GM18951 (cell line): ENCODE results near the gene GPR176.

ENCODE experiments used
- POLR2A ChIP-seq: IDR thresholded peaks from 4 replicates; pipeline ENCODE4 v1.6.1; 2011; ENCODE audit warnings: mild to moderate bottlenecking; ENCODE audit not compliant: insufficient read length, insufficient read depth; ENCODE audit errors: extremely low read depth
- in situ Hi-C: fragments of 300-500 bp; cut with MboI; formaldehyde crosslinking; loops from one replicate; pipeline ENCODE4 v1.12.0; 2022; ENCODE audit warnings: low sequenced_read_pairs, mixed read lengths, inconsistent platforms; ENCODE audit not compliant: unreplicated experiment

The GPR176 gene

GRCh38 chr15:39795486-39795885 lies 124.6 kb downstream of the GPR176 start:
- in situ Hi-C loops, result loop anchor here (25.0 kb wide), 2 partner anchors 217 to 367 kb away; partner anchors contain the start of gene BUB1B
- no peak for TF ChIP-seq POLR2A

GRCh38 chr15:39794954-39795353 lies 125.1 kb downstream of the GPR176 start:
- in situ Hi-C loops, result loop anchor here (25.0 kb wide), 2 partner anchors 217 to 367 kb away; partner anchors contain the start of gene BUB1B
- no peak for TF ChIP-seq POLR2A

GRCh38 chr15:39793923-39794322 lies 126.1 kb downstream of the GPR176 start:
- in situ Hi-C loops, result loop anchor here (25.0 kb wide), 2 partner anchors 218 to 368 kb away; partner anchors contain the start of gene BUB1B
- no peak for TF ChIP-seq POLR2A

- no peak for TF ChIP-seq POLR2A
These were observed 127.2 kb downstream of the GPR176 start for GRCh38 chr15:39792844-39793335.

GRCh38 chr15:39792025-39792843 lies 127.8 kb downstream of the GPR176 start:
- TF ChIP-seq POLR2A, result no peak
- in situ Hi-C loops, result loop anchor here (25.0 kb wide), 2 partner anchors 220 to 370 kb away; partner anchors contain the start of gene BUB1B

More at GRCh38 chr15:39792844-39793335, 127.2 kb downstream of the GPR176 start:
- in situ Hi-C loops, result loop anchor here (25.0 kb wide), 2 partner anchors 219 to 369 kb away; partner anchors contain the start of gene BUB1B

- in situ Hi-C loops, result loop anchor here (10.0 to 25.0 kb wide), 3 partner anchors 85 to 373 kb away; partner anchors contain the start of gene BUB1B
These were observed 130.3 kb downstream of the GPR176 start for GRCh38 chr15:39789736-39790135.

GRCh38 chr15:39788800-39789565 lies 131.1 kb downstream of the GPR176 start:
- no peak for TF ChIP-seq POLR2A
- in situ Hi-C loops, result loop anchor here (10.0 to 25.0 kb wide), 3 partner anchors 86 to 373 kb away; partner anchors contain the start of gene BUB1B

More at GRCh38 chr15:39789736-39790135, 130.3 kb downstream of the GPR176 start:
- TF ChIP-seq POLR2A, result no peak

GRCh38 chr15:39788108-39788507 lies 132.0 kb downstream of the GPR176 start:
- TF ChIP-seq POLR2A, result no peak
- in situ Hi-C loops, result loop anchor here (10.0 to 25.0 kb wide), 3 partner anchors 87 to 374 kb away; partner anchors contain the start of gene BUB1B

- no peak for TF ChIP-seq POLR2A
- in situ Hi-C loops, result loop anchor here (10.0 to 25.0 kb wide), 3 partner anchors 87 to 375 kb away; partner anchors contain the start of gene BUB1B
These were observed 132.6 kb downstream of the GPR176 start for GRCh38 chr15:39787479-39787878.

GRCh38 chr15:39786447-39787056 lies 133.5 kb downstream of the GPR176 start:
- TF ChIP-seq POLR2A, result no peak
- in situ Hi-C loops, result loop anchor here (10.0 to 25.0 kb wide), 3 partner anchors 88 to 376 kb away; partner anchors contain the start of gene BUB1B

- TF ChIP-seq POLR2A, result no peak
- in situ Hi-C loops, result loop anchor here (10.0 to 25.0 kb wide), 3 partner anchors 89 to 376 kb away; partner anchors contain the start of gene BUB1B
These were observed 134.2 kb downstream of the GPR176 start for GRCh38 chr15:39785841-39786240.

GRCh38 chr15:39785139-39785538 lies 134.9 kb downstream of the GPR176 start:
- in situ Hi-C loops, result loop anchor here (10.0 to 25.0 kb wide), 3 partner anchors 90 to 377 kb away; partner anchors contain the start of gene BUB1B

More at GRCh38 chr15:39785139-39785538, 134.9 kb downstream of the GPR176 start:
- TF ChIP-seq POLR2A, result no peak
